DMS53 (cell line): ENCODE results near the gene FIP1L1.
A peak's percentile ranks its signal among the peaks of the same experiment; 100 is the strongest.
"Not testable (repeated sequence)": the region's sequence is repeated elsewhere in the genome, so short reads cannot be mapped to it uniquely, and the experiment has no call there.

Source experiments
- DNase-seq: peaks from one replicate; lab custom pipeline; 2025; lab: John Stamatoyannopoulos, UW

FIP1L1 gene

DNA sequence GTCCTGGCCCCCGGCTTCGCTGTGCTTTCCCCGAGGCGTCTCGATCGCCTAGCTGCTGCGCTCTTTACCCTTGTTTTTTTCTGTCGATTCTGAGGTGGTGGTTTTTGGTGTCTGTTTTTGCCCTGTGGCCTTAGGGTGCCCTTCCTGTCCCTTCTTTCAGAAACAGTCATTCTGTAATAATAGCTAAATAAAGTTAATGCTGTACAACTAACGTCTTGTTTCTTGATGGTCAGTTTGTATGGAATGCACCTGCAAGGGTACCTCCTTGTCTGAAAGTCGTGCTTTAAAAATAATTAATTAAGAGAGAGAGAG lies 686 bp downstream of the FIP1L1 start:
- DNase-seq = no peak

DNA sequence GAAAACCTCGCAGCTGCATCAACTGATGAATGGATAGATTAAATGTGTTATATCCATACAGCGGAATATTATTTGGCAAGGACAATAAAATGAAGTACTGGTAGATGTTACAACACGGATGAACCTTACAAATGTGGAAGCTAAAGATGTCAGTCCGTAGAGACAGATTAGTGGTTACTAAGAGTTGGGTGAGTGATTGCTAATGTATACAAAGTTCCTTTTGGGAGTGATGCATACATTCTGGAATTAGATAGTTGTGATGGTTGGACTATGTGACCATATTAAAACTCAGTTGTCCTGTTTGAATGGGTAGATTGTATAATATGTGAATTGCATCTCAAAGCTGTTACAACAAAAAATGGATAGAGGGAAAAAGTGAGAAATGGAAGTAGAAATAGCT lies 2.8 kb downstream of the FIP1L1 start:
- DNase-seq = no peak

DNA sequence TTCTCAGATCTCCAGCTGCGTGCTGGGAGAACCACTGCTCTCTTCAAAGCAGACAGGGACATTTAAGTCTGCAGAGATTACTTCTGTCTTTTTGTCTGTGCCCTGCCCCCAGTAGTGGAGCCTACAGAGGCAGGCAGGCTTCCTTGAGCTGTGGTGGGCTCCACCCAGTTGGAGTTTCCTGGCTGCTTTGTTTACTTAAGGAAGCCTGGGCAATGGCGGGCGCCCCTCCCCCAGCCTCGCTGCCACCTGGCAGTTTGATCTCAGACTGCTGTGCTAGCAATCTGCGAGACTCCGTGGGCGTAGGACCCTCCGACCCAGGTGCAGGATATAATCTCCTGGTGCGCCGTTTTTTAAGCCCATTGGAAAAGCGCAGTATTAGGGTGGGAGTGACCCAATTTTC lies 32.0 kb downstream of the FIP1L1 start:
- not testable (repeated sequence) for DNase-seq

DNA sequence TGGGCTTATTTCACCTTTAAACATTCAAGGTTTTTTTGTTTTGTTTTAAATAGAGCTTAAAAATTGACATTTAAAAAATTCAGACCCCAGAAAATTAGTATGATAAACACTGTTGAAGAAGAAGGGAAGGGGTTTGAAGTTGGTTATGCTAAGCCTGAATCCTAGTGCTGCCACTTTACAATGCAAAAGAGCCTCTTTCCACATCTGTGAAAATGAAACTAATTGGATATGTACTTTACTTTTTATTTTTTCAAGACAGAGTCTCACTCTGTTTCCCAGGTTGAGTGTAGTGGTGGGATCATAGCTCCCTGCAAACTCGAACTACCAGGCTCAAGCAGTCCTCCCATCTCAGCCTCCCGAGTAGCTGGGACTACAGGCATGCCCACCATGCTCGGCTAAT lies 41.8 kb downstream of the FIP1L1 start:
- DNase-seq = no peak

DNA sequence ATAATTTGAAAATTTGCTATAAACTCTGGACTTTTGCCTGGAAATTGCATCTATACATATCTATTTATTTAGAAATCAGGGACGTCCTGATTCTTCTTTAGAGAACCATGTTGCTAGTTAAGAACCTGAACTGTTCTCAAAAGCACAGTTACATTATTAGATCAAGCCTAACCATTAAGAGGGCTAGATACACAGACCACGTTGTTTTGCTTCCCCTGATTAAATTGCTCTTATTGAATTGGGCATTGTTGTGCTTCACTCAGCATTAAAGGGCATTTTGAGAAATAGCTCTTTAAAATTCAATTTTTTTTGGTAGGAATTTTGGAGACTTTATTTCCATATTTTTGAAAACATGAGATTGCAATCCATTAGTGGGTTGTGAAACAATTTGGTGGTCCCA lies 44.4 kb downstream of the FIP1L1 start:
- no peak for DNase-seq

DNA sequence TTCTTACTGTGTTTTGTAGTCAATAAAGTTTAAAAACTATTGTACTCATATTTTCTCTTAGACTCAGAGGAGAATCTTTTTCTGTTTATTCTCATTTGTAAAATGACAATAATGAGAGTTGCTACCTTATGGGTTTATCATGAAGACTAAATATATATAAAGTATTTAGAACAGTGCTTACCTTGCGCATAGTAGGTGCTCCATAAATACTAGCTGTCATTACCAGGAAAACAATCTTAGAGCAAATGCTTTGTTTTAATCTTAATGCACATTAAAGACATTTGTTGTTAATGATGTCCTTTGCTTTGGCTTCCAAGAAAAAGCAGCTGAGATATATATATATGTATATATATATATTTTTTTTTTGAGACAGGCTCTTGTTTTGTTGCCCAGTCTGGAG lies 44.9 kb downstream of the FIP1L1 start:
- DNase-seq = no peak

DNA sequence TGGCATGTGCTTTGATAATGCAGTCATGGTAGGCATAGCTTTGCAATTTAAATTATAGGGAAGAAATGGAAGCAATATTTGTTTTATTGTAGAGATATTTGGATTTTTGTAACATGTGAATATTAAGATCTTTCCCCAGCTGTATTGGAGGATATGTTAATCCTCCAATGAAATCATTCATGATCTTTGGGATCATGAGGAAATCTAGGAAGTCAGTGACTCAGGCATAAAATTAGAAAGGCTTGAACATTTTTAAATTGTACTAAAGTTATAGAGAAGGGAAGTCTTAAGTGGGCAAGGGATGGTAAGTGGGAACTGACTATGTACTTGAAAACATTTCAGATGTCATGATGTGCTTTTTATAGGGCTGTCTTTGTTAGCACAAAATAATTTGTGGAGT lies 46.8 kb downstream of the FIP1L1 start:
- DNase-seq = no peak

DNA sequence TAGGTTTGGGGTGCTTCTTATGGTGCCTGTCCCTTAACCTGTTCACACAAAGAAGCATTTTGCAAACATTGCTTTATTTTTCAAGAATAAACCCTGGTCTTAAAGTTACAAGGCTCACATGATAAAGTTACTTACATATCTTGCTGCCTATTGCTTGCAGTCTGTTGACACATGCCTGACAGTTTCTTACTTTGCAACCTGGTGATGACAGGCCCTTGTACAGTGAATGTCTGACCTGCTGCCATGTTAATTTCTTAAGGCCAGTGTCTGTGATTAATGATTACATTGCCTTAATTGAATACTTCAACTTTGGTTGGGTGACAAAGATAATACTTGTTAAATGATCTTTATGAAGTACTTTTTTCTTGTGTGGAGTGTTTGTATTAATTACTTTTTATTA lies 49.9 kb downstream of the FIP1L1 start:
- DNase-seq = no peak

DNA sequence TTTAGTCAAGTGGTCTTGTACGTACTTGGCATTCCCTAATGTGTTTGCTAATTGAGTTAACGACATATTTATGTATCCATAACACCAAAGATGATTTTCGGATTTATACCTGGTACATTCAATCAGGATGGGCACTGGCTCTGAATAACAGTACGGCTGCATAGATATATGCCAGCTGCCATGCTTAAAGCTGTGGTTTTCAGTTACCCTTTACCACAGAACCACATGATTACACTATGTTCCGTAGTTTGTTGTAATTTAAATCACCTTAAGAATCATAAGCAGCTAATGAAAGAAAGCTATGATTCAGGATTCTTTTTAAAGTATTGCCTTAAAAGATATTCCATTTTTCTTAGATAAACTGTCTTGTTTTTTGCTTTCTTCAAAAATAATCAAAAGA lies 53.6 kb downstream of the FIP1L1 start:
- no peak for DNase-seq

DNA sequence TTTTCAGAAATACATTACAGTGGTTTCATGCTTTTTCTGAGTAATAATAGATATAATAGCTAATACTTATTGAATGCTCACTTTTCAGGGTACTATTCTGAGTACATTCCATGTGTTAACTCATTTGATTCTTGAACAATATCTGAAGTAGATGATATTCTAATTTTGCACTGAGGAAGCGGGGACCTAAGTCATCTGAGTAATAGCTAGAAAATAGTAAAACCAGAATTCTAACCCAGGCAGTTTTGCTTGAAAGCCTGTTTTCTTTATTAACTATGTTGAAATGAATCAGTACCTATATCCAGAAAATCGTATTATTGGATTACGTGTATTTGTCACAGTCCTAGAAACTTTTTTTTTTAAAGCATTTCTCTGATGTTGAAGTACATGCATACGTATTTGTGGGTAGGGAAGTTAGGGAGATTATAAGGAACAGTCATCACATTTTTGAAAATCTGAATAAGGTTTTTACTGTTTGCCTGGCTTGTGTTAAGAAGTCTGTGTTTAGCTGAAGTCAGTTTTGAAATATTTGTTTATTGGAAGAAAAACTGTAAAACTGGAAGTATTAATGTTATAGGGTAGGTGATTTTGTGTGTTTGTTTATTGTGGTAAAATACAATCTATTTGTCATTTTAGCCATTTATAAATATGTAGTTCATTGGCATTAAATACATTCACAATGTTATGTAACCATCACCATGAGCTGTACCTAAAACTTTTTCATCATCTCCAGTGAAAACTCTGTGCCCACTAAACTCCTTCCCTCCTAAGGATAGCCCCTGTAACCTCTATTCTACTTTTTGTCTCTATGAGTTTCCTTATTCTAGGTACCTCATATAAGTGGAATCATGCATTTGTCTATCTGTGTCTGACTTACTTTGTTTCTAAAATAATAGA lies 55.3 kb downstream of the FIP1L1 start:
- DNase-seq = no peak

DNA sequence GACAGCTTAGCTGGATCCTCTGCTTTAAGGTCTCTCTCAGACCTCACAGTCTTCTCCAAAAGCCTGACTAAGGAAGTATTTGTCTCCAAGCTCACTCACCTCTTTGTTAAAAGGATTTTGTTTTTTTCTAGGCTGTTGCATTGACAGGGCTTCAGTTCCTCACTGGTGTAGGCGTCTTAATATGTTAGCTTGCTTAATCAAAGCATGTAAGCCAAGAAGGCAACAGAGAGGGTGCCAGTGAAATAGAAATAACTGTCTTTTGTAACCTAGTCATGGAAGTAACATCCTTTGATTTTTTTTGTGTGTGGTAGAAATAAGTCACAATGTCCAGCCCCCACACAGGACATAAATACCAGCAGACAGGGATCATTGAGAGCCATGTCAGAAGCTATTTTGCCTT lies 58.8 kb downstream of the FIP1L1 start:
- no peak for DNase-seq

DNA sequence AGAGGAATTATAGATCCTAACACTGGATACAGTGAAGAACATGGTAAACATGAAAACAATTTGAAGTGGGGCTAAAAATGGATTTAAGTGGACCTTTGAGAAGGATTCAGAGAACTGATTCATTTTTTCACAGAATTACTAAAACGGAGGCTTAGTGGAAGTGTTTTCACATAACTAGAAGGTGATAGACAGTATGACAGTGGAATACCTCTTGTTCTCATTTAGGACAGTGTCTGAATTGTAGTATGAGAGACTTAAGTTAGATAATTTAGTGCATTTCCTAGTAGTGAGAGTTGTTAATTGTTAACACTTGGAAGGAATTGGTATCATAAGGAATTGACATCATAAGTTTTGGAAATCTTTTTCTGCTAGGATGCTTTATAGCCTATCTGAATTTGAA lies 64.1 kb downstream of the FIP1L1 start:
- DNase-seq = no peak

DNA sequence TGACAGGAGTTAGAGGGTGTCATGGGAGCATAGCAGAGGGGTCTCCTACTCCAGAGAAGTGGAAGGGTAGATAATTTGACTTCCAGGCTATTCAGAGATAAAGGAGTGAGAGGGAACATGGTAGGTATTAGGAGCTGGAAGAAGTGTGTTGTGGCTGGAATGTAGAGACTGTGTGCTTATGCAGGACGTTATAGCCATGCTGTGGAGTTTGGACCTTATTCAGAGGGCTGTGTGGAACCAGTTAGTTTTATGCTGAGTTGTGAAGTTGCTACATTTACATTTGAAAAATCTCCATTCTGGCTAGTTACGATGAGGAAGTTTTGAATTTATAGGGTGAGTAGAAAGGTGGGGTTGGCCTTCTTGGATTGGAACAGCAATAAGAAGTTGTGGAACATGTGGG lies 67.5 kb downstream of the FIP1L1 start:
- DNase-seq = no peak

DNA sequence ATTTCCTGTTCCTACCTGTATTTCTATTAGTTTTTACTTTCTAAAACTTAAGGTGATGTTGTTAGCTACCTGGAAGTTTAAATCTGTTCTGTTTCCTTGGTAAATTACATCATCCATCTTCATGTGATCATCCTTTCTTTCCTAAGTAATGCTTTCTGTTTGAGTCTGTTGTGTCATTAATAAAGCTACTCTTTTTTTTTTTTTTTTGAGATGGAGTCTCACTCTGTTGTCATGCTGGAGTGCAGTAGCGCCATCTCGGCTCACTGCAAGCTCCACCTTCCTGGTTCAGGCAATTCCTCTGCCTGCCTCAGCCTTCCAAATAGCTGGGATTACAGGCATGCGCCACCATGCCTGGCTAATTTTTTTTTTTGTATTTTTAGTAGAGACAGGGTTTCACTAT lies 73.3 kb downstream of the FIP1L1 start:
- DNase-seq = peak; percentile 25

DNA sequence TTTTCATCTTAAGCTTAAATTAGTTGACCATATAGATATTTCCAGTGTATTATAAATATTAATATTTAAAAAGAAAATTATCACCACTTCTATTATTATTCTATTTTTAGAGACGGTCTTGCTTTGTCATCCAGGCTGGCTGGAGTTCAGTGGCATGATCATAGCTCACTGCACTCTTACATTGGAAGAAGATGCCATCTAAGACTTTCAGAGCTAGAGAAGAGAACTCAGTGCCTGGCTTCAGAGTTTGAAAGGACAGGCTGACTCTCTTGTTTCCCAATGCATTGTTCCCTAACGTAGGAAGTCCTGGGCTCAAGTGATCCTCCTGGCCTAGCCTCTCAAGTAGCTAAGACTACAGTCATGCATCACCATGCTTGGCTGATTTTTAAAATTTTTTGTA lies 75.9 kb downstream of the FIP1L1 start:
- peak; percentile 3 for DNase-seq

DNA sequence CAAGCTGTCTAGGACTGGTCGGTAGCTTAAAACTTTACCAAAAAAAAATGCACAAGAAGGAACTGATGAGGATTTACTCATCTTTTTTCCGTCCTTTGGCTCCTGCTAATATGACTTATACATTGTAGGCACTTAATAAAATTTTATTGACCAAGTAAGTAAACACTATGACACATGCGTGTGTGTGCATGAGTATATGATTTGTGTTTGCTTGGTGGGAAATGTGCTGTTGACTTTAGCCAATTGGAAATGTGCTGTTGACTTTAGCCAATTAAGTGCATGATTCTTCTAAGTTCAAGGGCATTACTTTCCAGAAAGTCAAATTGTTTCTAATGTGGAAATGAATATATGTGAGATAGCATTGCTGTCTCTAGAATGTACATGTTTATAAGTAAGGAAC lies 78.3 kb downstream of the FIP1L1 start:
- peak; percentile 84 for DNase-seq

DNA sequence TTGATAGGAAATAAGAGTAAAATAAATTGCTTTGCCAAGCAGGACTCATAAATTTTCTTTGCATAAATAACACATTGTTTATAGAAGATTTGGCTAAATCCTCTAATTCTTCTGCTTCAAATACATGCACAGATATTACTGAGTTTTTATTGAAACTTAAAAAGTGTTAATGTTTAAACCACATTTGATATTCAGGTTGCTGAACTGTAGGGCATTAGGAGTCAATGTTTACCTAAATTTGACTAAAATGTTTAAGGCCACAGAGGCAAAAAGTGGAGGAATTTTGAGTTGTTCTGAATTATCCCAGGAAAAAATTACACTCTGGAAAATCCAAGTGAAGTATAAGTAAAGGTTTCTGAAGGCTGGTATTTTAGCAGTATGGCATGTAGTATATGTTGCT lies 78.7 kb downstream of the FIP1L1 start:
- DNase-seq = no peak

DNA sequence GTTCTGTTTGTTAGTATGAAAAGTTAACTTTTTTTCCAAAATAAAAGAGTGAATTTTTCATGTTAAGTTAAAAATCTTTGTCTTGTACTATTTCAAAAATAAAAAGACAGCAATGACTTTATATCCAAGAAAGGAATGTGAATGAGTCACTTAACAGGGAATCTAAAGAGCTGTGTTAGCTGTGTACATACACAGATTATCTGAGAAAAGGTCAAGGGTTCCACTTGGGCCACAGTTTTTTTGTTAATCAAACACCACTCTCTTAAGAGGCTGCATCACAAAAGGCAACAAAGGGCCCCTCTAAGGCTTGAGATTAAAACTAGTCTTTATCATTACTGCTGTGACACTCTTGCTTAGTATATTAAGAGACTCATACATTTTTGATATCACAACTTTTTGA lies 82.1 kb downstream of the FIP1L1 start:
- peak; percentile 91 for DNase-seq

DNA sequence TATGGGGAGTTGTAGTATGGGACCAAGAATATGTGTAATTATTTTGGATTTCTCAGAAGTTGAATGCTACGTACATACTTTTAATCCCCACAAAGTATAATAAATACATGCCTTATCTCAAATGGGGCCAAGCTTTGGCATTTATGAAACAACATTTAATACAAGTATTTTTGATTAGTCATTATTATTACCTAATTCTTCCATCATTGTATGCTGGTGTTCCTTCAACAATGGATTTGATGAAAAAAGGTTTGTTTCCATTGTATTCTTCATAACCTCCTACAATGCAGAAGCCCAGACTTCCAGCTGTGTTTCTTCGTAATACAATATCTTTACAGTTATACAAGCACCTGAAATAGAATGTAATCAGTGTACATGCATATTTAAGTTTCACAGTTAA lies 83.8 kb downstream of the FIP1L1 start:
- peak; percentile 6 for DNase-seq

DNA sequence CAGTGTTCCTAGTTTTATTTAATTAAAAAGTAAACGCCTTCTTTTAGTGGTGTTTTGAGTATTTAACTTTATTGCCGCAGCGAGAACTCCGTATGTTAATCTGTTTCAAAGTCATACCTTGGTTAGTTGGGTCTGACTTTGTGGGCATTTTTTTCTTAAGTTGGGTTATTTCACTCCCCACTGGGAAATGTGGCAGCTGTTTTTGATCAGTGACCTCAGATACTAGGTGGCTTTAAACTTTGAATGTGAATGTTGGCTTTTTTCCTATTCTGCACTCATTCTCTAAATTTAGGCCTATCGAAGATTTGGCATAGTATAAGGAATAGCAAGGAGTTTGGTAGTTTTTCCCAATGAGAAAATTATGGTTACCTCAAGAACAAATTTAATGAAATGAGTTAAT lies 85.9 kb downstream of the FIP1L1 start:
- no peak for DNase-seq

DNA sequence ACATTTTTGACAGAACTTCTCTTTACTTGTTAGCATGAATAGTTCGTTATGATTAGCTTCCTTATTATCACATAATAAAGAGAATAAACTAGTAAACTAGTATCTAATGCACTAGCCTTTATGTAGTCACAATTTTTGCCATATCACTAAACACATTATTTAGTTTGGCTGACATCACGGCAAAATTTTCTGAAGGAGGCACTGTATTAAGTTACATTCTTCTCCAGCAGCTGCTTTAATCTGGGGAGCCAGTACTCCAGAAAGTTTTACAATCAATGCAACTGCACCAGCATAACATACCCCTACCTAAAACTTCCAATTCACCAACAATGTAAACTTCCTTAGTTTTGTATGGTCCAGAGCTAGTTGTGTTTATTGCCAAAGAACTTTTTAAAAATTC lies 87.8 kb downstream of the FIP1L1 start:
- no peak for DNase-seq

DNA sequence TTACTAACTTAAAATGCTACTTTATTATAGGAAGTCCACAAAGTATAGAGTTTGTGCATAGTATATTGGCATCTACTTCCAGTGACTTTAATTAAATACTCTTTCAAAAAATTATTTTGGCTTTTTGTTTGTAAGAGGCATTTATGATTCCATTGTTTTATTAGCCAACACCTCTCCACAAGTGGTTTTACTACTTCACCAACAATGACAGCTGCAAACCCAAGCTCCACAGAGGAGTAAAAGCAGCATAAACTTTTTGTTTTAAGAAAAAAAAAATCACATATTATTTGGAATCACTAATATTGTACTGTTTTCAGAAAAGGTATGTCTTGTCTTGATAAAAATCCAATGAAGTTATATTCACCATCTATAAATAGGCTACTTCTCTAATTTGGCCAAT lies 88.5 kb downstream of the FIP1L1 start:
- DNase-seq = no peak

DNA sequence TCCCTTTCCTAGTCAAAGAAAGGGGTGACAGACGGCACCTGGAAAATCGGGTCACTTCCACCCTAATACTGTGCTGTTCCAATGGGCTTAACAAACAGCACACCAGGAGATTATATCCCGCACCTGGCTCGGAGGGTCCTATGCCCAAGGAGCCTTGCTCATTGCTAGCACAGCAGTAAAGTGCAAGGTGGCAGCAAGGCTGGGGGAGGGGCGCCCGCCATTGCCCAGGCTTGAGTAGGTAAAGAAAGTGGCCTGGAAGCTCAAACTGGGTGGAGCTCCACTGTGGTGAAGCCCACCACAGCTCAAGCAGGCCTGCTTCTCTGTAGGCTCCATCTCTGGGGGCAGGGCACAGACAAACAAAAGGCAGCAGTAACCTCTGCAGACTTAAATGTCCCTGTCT lies 89.1 kb downstream of the FIP1L1 start:
- DNase-seq = not testable (repeated sequence)

DNA sequence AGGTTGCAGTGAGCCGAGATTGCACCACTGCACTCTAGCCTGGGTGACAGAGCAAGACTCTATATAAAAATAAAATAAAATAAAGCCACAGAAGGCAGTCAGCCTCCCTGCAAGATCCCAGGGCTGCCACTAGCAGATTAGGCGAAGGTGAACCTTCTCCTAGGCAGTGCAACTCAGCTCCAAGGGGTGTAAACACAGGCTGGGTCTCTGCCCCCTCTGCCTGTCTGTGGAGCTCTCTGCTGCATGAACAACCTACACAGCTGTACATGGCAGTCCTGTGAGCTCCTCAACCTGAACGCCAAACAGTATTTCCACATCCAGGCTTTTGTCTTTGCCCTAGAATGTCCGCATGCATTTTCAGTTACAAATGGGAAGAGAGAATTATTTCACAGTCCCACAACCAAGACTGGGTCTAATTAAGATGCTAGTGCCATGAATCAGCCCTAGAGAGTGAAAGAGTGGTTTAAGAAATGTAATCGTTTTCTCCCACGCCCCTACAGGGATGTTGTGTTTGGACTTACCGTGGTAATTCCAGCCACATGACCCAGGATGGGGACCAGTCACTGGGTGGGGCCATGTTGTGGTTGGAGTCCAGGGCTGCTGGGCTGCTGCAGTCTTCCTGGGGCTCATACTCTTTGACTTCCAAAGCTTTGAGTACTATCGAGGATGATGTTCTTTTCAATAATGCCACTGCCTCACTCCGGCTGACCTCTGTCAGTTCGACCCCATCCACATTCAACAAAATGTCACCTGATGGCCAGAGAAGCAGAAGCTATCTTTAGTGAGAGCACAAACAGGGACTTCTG lies 99.0 kb downstream of the FIP1L1 start:
- DNase-seq = no peak
